WTC11 (cell line): ENCODE data around the gene UBL4B. TPM values are rescaled to one million over a fixed set of nuclear protein-coding genes. Genes with fewer than 3 reads are reported as not detected.

ENCODE experiments used
- ATAC-seq: fragments of 200-7000 bp; cut with Tn5 transposase; 2 replicates; pipeline ENCODE4 v1.10.0; 2021; ENCODE audit warnings: mild to moderate bottlenecking, moderate library complexity
- CTCF ChIA-PET: fragments of 300-600 bp; sonication (Branson Sonifier 250); formaldehyde crosslinking; loops from one replicate; lab custom pipeline; 2021; ENCODE audit warnings: antibody characterized with exemption; lab: Charles Lee
- POLR2A ChIA-PET: fragments of 350-600 bp; sonication (Branson Sonifier 250); formaldehyde crosslinking; loops from one replicate; lab custom pipeline; 2021; ENCODE audit warnings: antibody characterized with exemption; lab: Charles Lee
- DNase-seq: peaks from one replicate; pipeline ENCODE4 v3.0.0; 2021; ENCODE audit warnings: low spot score
- H3K27ac Mint-ChIP-seq: 2 replicates; pipeline ENCODE4 v1.8.0; 2021; ENCODE audit warnings: mixed read lengths
- H3K27me3 Mint-ChIP-seq: 2 replicates; pipeline ENCODE4 v1.8.0; 2021; ENCODE audit warnings: low read depth, mild to moderate bottlenecking, moderate library complexity, mixed read lengths
- H3K36me3 Mint-ChIP-seq: 2 replicates; pipeline ENCODE4 v1.8.0; 2021; ENCODE audit warnings: mixed read lengths
- H3K4me1 Mint-ChIP-seq: 2 replicates; pipeline ENCODE4 v1.8.0; 2022; ENCODE audit warnings: mixed read lengths
- H3K4me3 Mint-ChIP-seq: 2 replicates; pipeline ENCODE4 v1.8.0; 2021; ENCODE audit warnings: mild to moderate bottlenecking, moderate library complexity, mixed read lengths
- H3K9me3 Mint-ChIP-seq: 2 replicates; pipeline ENCODE4 v1.8.0; 2021; ENCODE audit warnings: mixed read lengths
- AR ChIP-seq: fragments of 250-450 bp; sonication (Bioruptor Pico); IDR thresholded peaks from 2 replicates; pipeline ENCODE4 v1.9.0; 2021; ENCODE audit warnings: mild to moderate bottlenecking
- ARID4B ChIP-seq: sonication (generic); formaldehyde crosslinking; IDR thresholded peaks from 2 replicates; pipeline ENCODE4 v1.8.0; 2023; ENCODE audit warnings: missing genetic modification reagents, mild to moderate bottlenecking, borderline replicate concordance
- ATF2 ChIP-seq: sonication (generic); formaldehyde crosslinking; IDR thresholded peaks from 2 replicates; pipeline ENCODE4 v1.8.1; 2022; ENCODE audit warnings: low read depth, missing genetic modification reagents, borderline replicate concordance
- ATF3 ChIP-seq: sonication (generic); formaldehyde crosslinking; conservative IDR thresholded peaks from 2 replicates; pipeline ENCODE4 v1.8.1; 2022; ENCODE audit warnings: mild to moderate bottlenecking, missing genetic modification reagents
- CBFB ChIP-seq: sonication (generic); formaldehyde crosslinking; IDR thresholded peaks from 2 replicates; pipeline ENCODE4 v1.8.1; 2022; ENCODE audit warnings: mild to moderate bottlenecking, low read depth, missing genetic modification reagents
- CREM ChIP-seq: sonication (generic); formaldehyde crosslinking; IDR thresholded peaks from 2 replicates; pipeline ENCODE4 v1.8.1; 2022; ENCODE audit warnings: mild to moderate bottlenecking, missing genetic modification reagents, moderate library complexity
- ESRRA ChIP-seq: sonication (generic); formaldehyde crosslinking; IDR thresholded peaks from 2 replicates; pipeline ENCODE4 v1.8.1; 2022; ENCODE audit warnings: mild to moderate bottlenecking, missing genetic modification reagents, borderline replicate concordance
- ETV6 ChIP-seq: sonication (generic); formaldehyde crosslinking; IDR thresholded peaks from 2 replicates; pipeline ENCODE4 v1.8.1; 2022; ENCODE audit warnings: mild to moderate bottlenecking, missing genetic modification reagents
- GTF2I ChIP-seq: fragments of 250-450 bp; sonication (Bioruptor Pico); conservative IDR thresholded peaks from 2 replicates; pipeline ENCODE4 v1.4.0; 2021; ENCODE audit warnings: mild to moderate bottlenecking
- MXD4 ChIP-seq: fragments of 250-450 bp; sonication (Bioruptor Pico); IDR thresholded peaks from 2 replicates; pipeline ENCODE4 v1.8.0; 2021; ENCODE audit warnings: mild to moderate bottlenecking, moderate library complexity, borderline replicate concordance
- NFYB ChIP-seq: sonication (generic); formaldehyde crosslinking; conservative IDR thresholded peaks from 2 replicates; pipeline ENCODE4 v1.8.0; 2022; ENCODE audit warnings: low read depth, missing genetic modification reagents
- PRDM15 ChIP-seq: sonication (generic); formaldehyde crosslinking; IDR thresholded peaks from 2 replicates; pipeline ENCODE4 v1.8.0; 2022; ENCODE audit warnings: missing genetic modification reagents
- PRRX2 ChIP-seq: fragments of 250-450 bp; sonication (Bioruptor Pico); IDR thresholded peaks from 2 replicates; pipeline ENCODE4 v1.8.0; 2021; ENCODE audit warnings: mild to moderate bottlenecking
- SMAD3 ChIP-seq: sonication (generic); formaldehyde crosslinking; IDR thresholded peaks from 2 replicates; pipeline ENCODE4 v1.8.0; 2022; ENCODE audit warnings: missing genetic modification reagents, mild to moderate bottlenecking, borderline replicate concordance
- SMAD4 ChIP-seq: sonication (generic); formaldehyde crosslinking; IDR thresholded peaks from 2 replicates; pipeline ENCODE4 v1.8.0; 2022; ENCODE audit warnings: mild to moderate bottlenecking, missing genetic modification reagents
- ZNF138 ChIP-seq: sonication (generic); formaldehyde crosslinking; conservative IDR thresholded peaks from 2 replicates; pipeline ENCODE4 v1.8.1; 2022; ENCODE audit warnings: mild to moderate bottlenecking, moderate library complexity, missing genetic modification reagents
- total RNA-seq: library from RNA; stranded (reverse); gene quantifications from 3 replicates; pipeline ENCODE4 v1.2.3, GENCODE V29; 2021
- TF ChIP-seq, protein P1 (sequence below): fragments of 250-450 bp; sonication (Bioruptor Pico); IDR thresholded peaks from 2 replicates; pipeline ENCODE4 v1.9.0; 2021; ENCODE audit warnings: moderate library complexity, mild to moderate bottlenecking, inconsistent platforms, borderline replicate concordance
- TF ChIP-seq, protein P2 (sequence below): sonication (generic); formaldehyde crosslinking; IDR thresholded peaks from 2 replicates; pipeline ENCODE4 v1.8.1; 2022; ENCODE audit warnings: low read depth, mild to moderate bottlenecking, moderate library complexity, missing genetic modification reagents, borderline replicate concordance

The UBL4B gene
- total RNA-seq, 1 experiment from 2014 or later: 0.11 TPM

DNA sequence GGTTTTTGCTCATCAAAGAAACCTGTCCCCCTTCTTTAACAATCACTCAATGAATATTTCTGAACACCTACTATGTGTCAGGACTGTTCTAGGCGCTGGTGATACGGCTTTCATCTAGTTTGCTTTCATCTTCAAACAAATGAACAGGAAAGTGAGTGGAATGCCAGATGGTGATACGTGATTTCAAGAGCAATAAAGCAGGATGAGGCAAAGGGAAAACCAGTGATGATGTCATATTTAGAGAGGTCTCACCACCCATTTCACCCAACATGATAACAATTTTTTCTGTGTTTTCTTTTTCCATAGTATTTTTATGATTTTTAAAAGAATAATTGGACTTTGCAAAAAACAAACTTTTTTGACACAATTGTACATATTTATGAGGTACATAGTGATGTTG, 26.7 kb downstream of the UBL4B start:
- ATAC-seq: no peak
- H3K4me3 Mint-ChIP-seq: no peak overlapping the region
- no peak overlapping the region for H3K27ac Mint-ChIP-seq
- peaks cover 22% of the 10 kb centered on the region for H3K4me1 Mint-ChIP-seq
- POLR2A ChIA-PET: interaction anchor here (0.5 kb wide), 1 partner anchor 9 kb away, joined by 6 read pairs; no protein-coding TSS in a partner anchor
- CTCF ChIA-PET: interaction anchor here (1.3 kb wide), 1 partner anchor 322 kb away, joined by 3 read pairs; no protein-coding TSS in a partner anchor
- TF ChIP-seq ETV6 (CRISPR knock-in tag) (no peak), PRRX2 (no peak), CBFB (no peak), ZNF138 (CRISPR knock-in tag) (no peak), SMAD4 (CRISPR knock-in tag) (no peak), ATF3 (CRISPR knock-in tag) (no peak), ATF2 (CRISPR knock-in tag) (no peak), SMAD3 (CRISPR knock-in tag) (no peak)
- TF ChIP-seq, protein P1, sequence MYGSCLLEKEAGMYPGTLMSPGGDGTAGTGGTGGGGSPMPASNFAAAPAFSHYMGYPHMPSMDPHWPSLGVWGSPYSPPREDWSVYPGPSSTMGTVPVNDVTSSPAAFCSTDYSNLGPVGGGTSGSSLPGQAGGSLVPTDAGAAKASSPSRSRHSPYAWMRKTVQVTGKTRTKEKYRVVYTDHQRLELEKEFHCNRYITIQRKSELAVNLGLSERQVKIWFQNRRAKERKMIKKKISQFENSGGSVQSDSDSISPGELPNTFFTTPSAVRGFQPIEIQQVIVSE (CRISPR knock-in tag): no peak
- H3K9me3 Mint-ChIP-seq: no peaks in the 10 kb centered on the region
- peaks cover 20% of the 10 kb centered on the region for H3K27me3 Mint-ChIP-seq
- no peak for DNase-seq
- H3K36me3 Mint-ChIP-seq: no peaks in the 10 kb centered on the region

- Mint-ChIP-seq H3K4me3 (no peak overlapping the region), H3K9me3 (no peaks in the 10 kb centered on the region), H3K27me3 (peaks cover 16% of the 10 kb centered on the region), H3K36me3 (no peaks in the 10 kb centered on the region), H3K4me1 (no peaks in the 10 kb centered on the region), H3K27ac (no peak overlapping the region)
- ChIA-PET CTCF (interaction anchor here (1.1 to 2.8 kb wide), 3 partner anchors 14 to 272 kb away, joined by 3 to 7 read pairs (median 5); no protein-coding TSS in a partner anchor), POLR2A (no interaction called here)
- no peak for DNase-seq
- no peak for ATAC-seq
- no peak for TF ChIP-seq CREM (CRISPR knock-in tag)
- TF ChIP-seq NFYB (CRISPR knock-in tag): no peak
- no peak for TF ChIP-seq ARID4B (CRISPR knock-in tag)
- TF ChIP-seq PRDM15 (CRISPR knock-in tag): no peak
- TF ChIP-seq AR (CRISPR knock-in tag): no peak
- TF ChIP-seq ESRRA (CRISPR knock-in tag): no peak
- no peak for TF ChIP-seq ETV6 (CRISPR knock-in tag)
- TF ChIP-seq MXD4 (CRISPR knock-in tag): no peak
- TF ChIP-seq, protein P2, sequence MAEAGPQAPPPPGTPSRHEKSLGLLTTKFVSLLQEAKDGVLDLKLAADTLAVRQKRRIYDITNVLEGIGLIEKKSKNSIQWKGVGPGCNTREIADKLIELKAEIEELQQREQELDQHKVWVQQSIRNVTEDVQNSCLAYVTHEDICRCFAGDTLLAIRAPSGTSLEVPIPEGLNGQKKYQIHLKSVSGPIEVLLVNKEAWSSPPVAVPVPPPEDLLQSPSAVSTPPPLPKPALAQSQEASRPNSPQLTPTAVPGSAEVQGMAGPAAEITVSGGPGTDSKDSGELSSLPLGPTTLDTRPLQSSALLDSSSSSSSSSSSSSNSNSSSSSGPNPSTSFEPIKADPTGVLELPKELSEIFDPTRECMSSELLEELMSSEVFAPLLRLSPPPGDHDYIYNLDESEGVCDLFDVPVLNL (CRISPR knock-in tag): no peak
- TF ChIP-seq GTF2I: no peak
Observed at GRCh38 chr1:110144366-110144765, 32.1 kb downstream of the UBL4B start.
